Measurements from ENCODE around the gene PRG2. TPM values are rescaled to one million over a fixed set of nuclear protein-coding genes. Genes with fewer than 3 reads are reported as not detected.
A peak's percentile ranks its signal among the peaks of the same experiment; 100 is the strongest.

The PRG2 gene
- total RNA-seq, 1 donor from 2014 or later = not detected

DNA sequence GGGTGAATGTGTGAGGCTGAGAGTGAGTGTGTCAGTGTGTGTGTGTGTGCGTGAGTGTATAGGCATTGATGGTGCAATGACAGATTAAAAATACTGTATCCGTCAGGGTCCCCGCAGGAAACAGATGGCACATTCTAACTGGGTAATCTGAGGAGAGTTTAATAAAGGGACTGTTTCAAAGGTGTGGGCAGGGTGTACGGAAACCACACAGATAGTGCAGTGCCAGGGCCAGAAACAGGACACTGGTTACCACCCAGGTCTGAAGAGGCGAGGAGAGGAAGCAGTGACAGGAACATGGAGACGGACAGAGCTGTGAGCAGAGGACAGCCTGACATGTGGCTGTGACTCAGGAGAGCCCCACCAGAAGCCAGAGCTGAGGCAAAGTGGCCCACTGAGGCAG lies 35.8 kb downstream of the PRG2 start:
- no peak for DNase-seq (ENCODE audit: low read depth)
- H3K4me3 ChIP-seq (ENCODE audit: low read depth, low read length) = no peak overlapping the region
- no peak for TF ChIP-seq CTCF (conservative IDR thresholded peaks at IDR 0.05; ENCODE audit: low read depth, low read length)

GRCh38 chr11:57353852-57354251 lies 36.6 kb downstream of the PRG2 start:
- DNase-seq (ENCODE audit: low read depth) = no peak
- no peak overlapping the region for H3K4me3 ChIP-seq (ENCODE audit: low read depth, low read length)
- no peak for TF ChIP-seq CTCF (conservative IDR thresholded peaks at IDR 0.05; ENCODE audit: low read depth, low read length)

DNA sequence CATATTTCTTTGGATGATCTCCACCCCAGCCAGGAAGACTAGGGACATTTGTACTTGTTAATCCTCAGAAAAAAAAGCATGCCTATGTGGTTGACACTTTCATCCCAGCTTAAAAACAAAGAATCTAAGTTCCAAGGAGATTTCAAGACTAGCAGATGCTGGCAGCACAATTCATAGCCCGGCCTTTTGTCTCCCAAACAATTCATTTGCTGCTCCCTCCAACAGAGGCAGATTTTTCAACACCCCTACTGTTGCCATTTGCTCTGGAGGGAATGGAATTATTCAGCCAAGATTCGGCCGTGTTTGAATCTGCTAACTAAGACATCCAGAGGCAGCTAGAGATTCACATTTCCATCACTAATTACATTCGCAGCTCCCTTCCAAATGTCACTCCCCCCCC lies 37.0 kb downstream of the PRG2 start:
- TF ChIP-seq CTCF (conservative IDR thresholded peaks at IDR 0.05; ENCODE audit: low read depth, low read length) = no peak
- no peak for DNase-seq (ENCODE audit: low read depth)
- no peak overlapping the region for H3K4me3 ChIP-seq (ENCODE audit: low read depth, low read length)

DNA sequence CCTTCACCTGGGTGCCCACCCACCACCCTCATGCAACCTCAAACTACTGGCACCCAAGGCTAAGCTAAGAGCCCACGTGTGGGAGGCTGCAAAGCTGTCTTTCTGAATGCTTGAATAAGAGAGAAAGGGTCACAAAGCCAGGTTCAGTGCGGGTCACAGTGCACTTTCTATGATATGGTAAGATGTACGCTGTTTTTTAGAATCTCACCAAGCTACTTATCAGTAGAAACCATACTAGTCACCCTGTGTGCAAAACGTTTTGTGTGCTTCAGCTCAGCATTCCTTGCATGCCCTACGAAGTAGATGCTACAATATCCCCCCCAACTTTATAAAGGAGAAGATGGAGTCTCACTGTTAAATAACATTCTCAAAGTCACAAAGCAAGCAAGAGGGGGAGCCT lies 37.4 kb downstream of the PRG2 start:
- TF ChIP-seq CTCF (conservative IDR thresholded peaks at IDR 0.05; ENCODE audit: low read depth, low read length) = no peak
- H3K4me3 ChIP-seq (ENCODE audit: low read depth, low read length) = no peak overlapping the region
- no peak for DNase-seq (ENCODE audit: low read depth)

GRCh38 chr11:57349491-57350274 lies 40.8 kb downstream of the PRG2 start:
- peak; percentile 82 for TF ChIP-seq CTCF (conservative IDR thresholded peaks at IDR 0.05; ENCODE audit: low read depth, low read length)
- peak overlapping the region; percentile 21 for H3K4me3 ChIP-seq (ENCODE audit: low read depth, low read length)
- DNase-seq (ENCODE audit: low read depth) = no peak

GRCh38 chr11:57348636-57349313 lies 41.7 kb downstream of the PRG2 start:
- no peak for DNase-seq (ENCODE audit: low read depth)
- H3K4me3 ChIP-seq (ENCODE audit: low read depth, low read length) = no peak overlapping the region
- TF ChIP-seq CTCF (conservative IDR thresholded peaks at IDR 0.05; ENCODE audit: low read depth, low read length) = no peak
